WTC11 (cell line): ENCODE results near the gene GPRIN2. TPM values are rescaled to one million over a fixed set of nuclear protein-coding genes. Genes with fewer than 3 reads are reported as not detected.

Source experiments
- ATAC-seq: fragments of 200-7000 bp; cut with Tn5 transposase; 2 replicates; pipeline ENCODE4 v1.10.0; 2021; ENCODE audit warnings: mild to moderate bottlenecking, moderate library complexity
- CTCF ChIA-PET: fragments of 300-600 bp; sonication (Branson Sonifier 250); formaldehyde crosslinking; loops from one replicate; lab custom pipeline; 2021; ENCODE audit warnings: antibody characterized with exemption; lab: Charles Lee
- POLR2A ChIA-PET: fragments of 350-600 bp; sonication (Branson Sonifier 250); formaldehyde crosslinking; loops from one replicate; lab custom pipeline; 2021; ENCODE audit warnings: antibody characterized with exemption; lab: Charles Lee
- DNase-seq: peaks from one replicate; pipeline ENCODE4 v3.0.0; 2021; ENCODE audit warnings: low spot score
- H3K27ac Mint-ChIP-seq: 2 replicates; pipeline ENCODE4 v1.8.0; 2021; ENCODE audit warnings: mixed read lengths
- H3K27me3 Mint-ChIP-seq: 2 replicates; pipeline ENCODE4 v1.8.0; 2021; ENCODE audit warnings: low read depth, mild to moderate bottlenecking, moderate library complexity, mixed read lengths
- H3K36me3 Mint-ChIP-seq: 2 replicates; pipeline ENCODE4 v1.8.0; 2021; ENCODE audit warnings: mixed read lengths
- H3K4me1 Mint-ChIP-seq: 2 replicates; pipeline ENCODE4 v1.8.0; 2022; ENCODE audit warnings: mixed read lengths
- H3K4me3 Mint-ChIP-seq: 2 replicates; pipeline ENCODE4 v1.8.0; 2021; ENCODE audit warnings: mild to moderate bottlenecking, moderate library complexity, mixed read lengths
- H3K9me3 Mint-ChIP-seq: 2 replicates; pipeline ENCODE4 v1.8.0; 2021; ENCODE audit warnings: mixed read lengths
- AR ChIP-seq: fragments of 250-450 bp; sonication (Bioruptor Pico); IDR thresholded peaks from 2 replicates; pipeline ENCODE4 v1.9.0; 2021; ENCODE audit warnings: mild to moderate bottlenecking
- ATF3 ChIP-seq: sonication (generic); formaldehyde crosslinking; conservative IDR thresholded peaks from 2 replicates; pipeline ENCODE4 v1.8.1; 2022; ENCODE audit warnings: mild to moderate bottlenecking, missing genetic modification reagents
- CREB1 ChIP-seq: sonication (generic); formaldehyde crosslinking; IDR thresholded peaks from 2 replicates; pipeline ENCODE4 v1.8.0; 2023; ENCODE audit warnings: mild to moderate bottlenecking, missing genetic modification reagents
- E2F5 ChIP-seq: sonication (generic); formaldehyde crosslinking; IDR thresholded peaks from 2 replicates; pipeline ENCODE4 v1.8.1; 2022; ENCODE audit warnings: mild to moderate bottlenecking, moderate library complexity, missing genetic modification reagents
- GTF2I ChIP-seq: fragments of 250-450 bp; sonication (Bioruptor Pico); conservative IDR thresholded peaks from 2 replicates; pipeline ENCODE4 v1.4.0; 2021; ENCODE audit warnings: mild to moderate bottlenecking
- HMGA2 ChIP-seq: fragments of 250-450 bp; sonication (Bioruptor Pico); IDR thresholded peaks from 2 replicates; pipeline ENCODE4 v1.4.0; 2021; ENCODE audit warnings: mild to moderate bottlenecking, moderate library complexity
- JUN ChIP-seq: sonication (generic); formaldehyde crosslinking; IDR thresholded peaks from 2 replicates; pipeline ENCODE4 v1.8.0; 2023; ENCODE audit warnings: mild to moderate bottlenecking, missing genetic modification reagents
- MXD4 ChIP-seq: fragments of 250-450 bp; sonication (Bioruptor Pico); IDR thresholded peaks from 2 replicates; pipeline ENCODE4 v1.8.0; 2021; ENCODE audit warnings: mild to moderate bottlenecking, moderate library complexity, borderline replicate concordance
- NFE2L1 ChIP-seq: sonication (generic); formaldehyde crosslinking; IDR thresholded peaks from 2 replicates; pipeline ENCODE4 v1.8.1; 2023; ENCODE audit warnings: missing genetic modification reagents
- STAT6 ChIP-seq: sonication (generic); formaldehyde crosslinking; conservative IDR thresholded peaks from 2 replicates; pipeline ENCODE4 v1.8.1; 2023; ENCODE audit warnings: mild to moderate bottlenecking, low read depth, missing genetic modification reagents, moderate library complexity
- TEAD1 ChIP-seq: sonication (generic); formaldehyde crosslinking; IDR thresholded peaks from 2 replicates; pipeline ENCODE4 v1.8.0; 2022; ENCODE audit warnings: mild to moderate bottlenecking, missing genetic modification reagents
- USF2 ChIP-seq: sonication (generic); formaldehyde crosslinking; IDR thresholded peaks from 2 replicates; pipeline ENCODE4 v1.8.1; 2023; ENCODE audit warnings: mild to moderate bottlenecking, missing genetic modification reagents, moderate library complexity
- ZNF416 ChIP-seq: fragments of 250-450 bp; sonication (Bioruptor Pico); IDR thresholded peaks from 2 replicates; pipeline ENCODE4 v1.9.0; 2021; ENCODE audit warnings: mild to moderate bottlenecking, inconsistent platforms
- ZNF671 ChIP-seq: fragments of 250-450 bp; sonication (Bioruptor Pico); IDR thresholded peaks from 2 replicates; pipeline ENCODE4 v1.8.0; 2021; ENCODE audit warnings: mild to moderate bottlenecking
- total RNA-seq: library from RNA; stranded (reverse); gene quantifications from 3 replicates; pipeline ENCODE4 v1.2.3, GENCODE V29; 2021
- TF ChIP-seq, protein P1 (sequence below): sonication (generic); formaldehyde crosslinking; IDR thresholded peaks from 2 replicates; pipeline ENCODE4 v1.8.1; 2023; ENCODE audit warnings: mild to moderate bottlenecking, missing genetic modification reagents, borderline replicate concordance

Gene GPRIN2
- total RNA-seq, 1 experiment from 2014 or later: 17.5 TPM

DNA sequence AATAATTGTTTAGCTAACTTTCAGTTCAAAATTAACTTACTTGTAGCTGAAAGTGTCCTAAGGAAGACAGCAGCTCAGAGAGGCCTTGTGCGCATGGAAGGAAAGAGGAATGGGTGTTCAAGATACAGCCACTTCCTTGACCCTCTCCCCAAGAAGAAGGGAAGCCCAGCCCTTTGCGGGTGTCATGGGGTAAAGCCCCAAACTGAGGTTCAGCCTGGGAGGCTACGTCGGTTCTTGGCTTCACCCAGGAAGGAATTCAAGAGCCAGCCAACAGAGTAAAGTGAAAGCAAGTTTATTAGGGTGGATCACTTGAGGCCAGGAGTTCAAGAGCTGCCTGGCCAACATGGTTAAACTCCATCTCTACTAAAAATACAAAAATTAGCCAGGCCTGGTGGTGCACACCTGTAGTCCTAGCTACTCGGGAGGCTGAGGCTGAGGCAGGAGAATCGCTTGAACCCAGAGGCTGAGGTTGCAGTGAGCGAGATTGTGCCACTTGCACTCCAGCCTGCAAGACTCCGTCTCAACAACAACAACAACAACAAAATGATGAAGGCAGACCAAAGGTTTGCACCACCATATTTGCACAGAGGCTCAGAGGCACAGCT lies 15.9 kb downstream of the GPRIN2 start:
- Mint-ChIP-seq H3K4me1 (peaks cover 33% of the 10 kb centered on the region), H3K4me3 (peak overlapping the region; percentile 61), H3K27ac (no peak overlapping the region), H3K27me3 (peaks cover 9% of the 10 kb centered on the region), H3K36me3 (no peaks in the 10 kb centered on the region), H3K9me3 (no peaks in the 10 kb centered on the region)
- POLR2A ChIA-PET: interaction anchor here (1.3 kb wide), 1 partner anchor 9 kb away, joined by 3 read pairs; no protein-coding TSS in a partner anchor
- CTCF ChIA-PET: interaction anchor here (1.0 to 4.7 kb wide), 4 partner anchors 13 to 313 kb away, joined by 4 to 18 read pairs (median 6); no protein-coding TSS in a partner anchor
- no peak for TF ChIP-seq USF2 (CRISPR knock-in tag)
- no peak for TF ChIP-seq JUN (CRISPR knock-in tag)
- TF ChIP-seq GTF2I (CRISPR knock-in tag): peak; percentile 80; the same call in 1 of the 2 replicates
- DNase-seq (peak; percentile 9), ATAC-seq (no peak)

GRCh38 chr10:46539596-46540411 lies 16.7 kb downstream of the GPRIN2 start:
- Mint-ChIP-seq H3K27me3 (peaks cover 9% of the 10 kb centered on the region), H3K4me1 (peaks cover 33% of the 10 kb centered on the region), H3K4me3 (peak overlapping the region; percentile 61), H3K27ac (no peak overlapping the region), H3K36me3 (no peaks in the 10 kb centered on the region), H3K9me3 (no peaks in the 10 kb centered on the region)
- ChIA-PET POLR2A (interaction anchor here (1.3 kb wide), 1 partner anchor 8 kb away, joined by 3 read pairs; no protein-coding TSS in a partner anchor), CTCF (interaction anchor here (1.2 to 4.7 kb wide), 3 partner anchors 12 to 312 kb away, joined by 4 to 18 read pairs (median 7); no protein-coding TSS in a partner anchor)
- TF ChIP-seq NFE2L1: no peak
- no peak for TF ChIP-seq STAT6 (CRISPR knock-in tag)
- TF ChIP-seq CREB1 (CRISPR knock-in tag): no peak
- no peak for TF ChIP-seq ATF3 (CRISPR knock-in tag)
- no peak for TF ChIP-seq MXD4 (CRISPR knock-in tag)
- no peak for TF ChIP-seq HMGA2 (CRISPR knock-in tag)
- TF ChIP-seq ZNF671 (CRISPR knock-in tag): no peak
- no peak for TF ChIP-seq ZNF416 (CRISPR knock-in tag)
- ATAC-seq (no peak), DNase-seq (peak; percentile 5)

- H3K27me3 Mint-ChIP-seq: peaks cover 9% of the 10 kb centered on the region
- H3K4me1 Mint-ChIP-seq: peaks cover 33% of the 10 kb centered on the region
- ATAC-seq (no peak), DNase-seq (peak; percentile 1)
- CTCF ChIA-PET: interaction anchor here (4.7 kb wide), 1 partner anchor 311 kb away, joined by 18 read pairs; no protein-coding TSS in a partner anchor
- H3K9me3 Mint-ChIP-seq: no peaks in the 10 kb centered on the region
- POLR2A ChIA-PET: no interaction called here
- no peak overlapping the region for H3K4me3 Mint-ChIP-seq
- H3K27ac Mint-ChIP-seq: no peak overlapping the region
- no peaks in the 10 kb centered on the region for H3K36me3 Mint-ChIP-seq
- TF ChIP-seq AR (CRISPR knock-in tag): no peak
- TF ChIP-seq TEAD1 (CRISPR knock-in tag): no peak
- no peak for TF ChIP-seq USF2 (CRISPR knock-in tag)
- TF ChIP-seq, protein P1, sequence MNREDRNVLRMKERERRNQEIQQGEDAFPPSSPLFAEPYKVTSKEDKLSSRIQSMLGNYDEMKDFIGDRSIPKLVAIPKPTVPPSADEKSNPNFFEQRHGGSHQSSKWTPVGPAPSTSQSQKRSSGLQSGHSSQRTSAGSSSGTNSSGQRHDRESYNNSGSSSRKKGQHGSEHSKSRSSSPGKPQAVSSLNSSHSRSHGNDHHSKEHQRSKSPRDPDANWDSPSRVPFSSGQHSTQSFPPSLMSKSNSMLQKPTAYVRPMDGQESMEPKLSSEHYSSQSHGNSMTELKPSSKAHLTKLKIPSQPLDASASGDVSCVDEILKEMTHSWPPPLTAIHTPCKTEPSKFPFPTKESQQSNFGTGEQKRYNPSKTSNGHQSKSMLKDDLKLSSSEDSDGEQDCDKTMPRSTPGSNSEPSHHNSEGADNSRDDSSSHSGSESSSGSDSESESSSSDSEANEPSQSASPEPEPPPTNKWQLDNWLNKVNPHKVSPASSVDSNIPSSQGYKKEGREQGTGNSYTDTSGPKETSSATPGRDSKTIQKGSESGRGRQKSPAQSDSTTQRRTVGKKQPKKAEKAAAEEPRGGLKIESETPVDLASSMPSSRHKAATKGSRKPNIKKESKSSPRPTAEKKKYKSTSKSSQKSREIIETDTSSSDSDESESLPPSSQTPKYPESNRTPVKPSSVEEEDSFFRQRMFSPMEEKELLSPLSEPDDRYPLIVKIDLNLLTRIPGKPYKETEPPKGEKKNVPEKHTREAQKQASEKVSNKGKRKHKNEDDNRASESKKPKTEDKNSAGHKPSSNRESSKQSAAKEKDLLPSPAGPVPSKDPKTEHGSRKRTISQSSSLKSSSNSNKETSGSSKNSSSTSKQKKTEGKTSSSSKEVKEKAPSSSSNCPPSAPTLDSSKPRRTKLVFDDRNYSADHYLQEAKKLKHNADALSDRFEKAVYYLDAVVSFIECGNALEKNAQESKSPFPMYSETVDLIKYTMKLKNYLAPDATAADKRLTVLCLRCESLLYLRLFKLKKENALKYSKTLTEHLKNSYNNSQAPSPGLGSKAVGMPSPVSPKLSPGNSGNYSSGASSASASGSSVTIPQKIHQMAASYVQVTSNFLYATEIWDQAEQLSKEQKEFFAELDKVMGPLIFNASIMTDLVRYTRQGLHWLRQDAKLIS: no peak
- no peak for TF ChIP-seq E2F5
Observed at GRCh38 chr10:46538717-46539426, 17.6 kb downstream of the GPRIN2 start.
